AG09319 (cell line): ENCODE measurements around the gene CFAP65.

Experiments
- DNase-seq: peaks from one replicate; pipeline ENCODE4 v3.0.0-alpha.2; 2010; ENCODE audit warnings: low read depth; ENCODE audit errors: extremely low read depth
- TF ChIP-seq, protein P1 (sequence below): IDR thresholded peaks from 2 replicates; pipeline ENCODE4 v1.5.1; 2011; ENCODE audit warnings: low read depth, mild to moderate bottlenecking, inconsistent platforms, low read length, moderate library complexity

CFAP65 gene

DNA sequence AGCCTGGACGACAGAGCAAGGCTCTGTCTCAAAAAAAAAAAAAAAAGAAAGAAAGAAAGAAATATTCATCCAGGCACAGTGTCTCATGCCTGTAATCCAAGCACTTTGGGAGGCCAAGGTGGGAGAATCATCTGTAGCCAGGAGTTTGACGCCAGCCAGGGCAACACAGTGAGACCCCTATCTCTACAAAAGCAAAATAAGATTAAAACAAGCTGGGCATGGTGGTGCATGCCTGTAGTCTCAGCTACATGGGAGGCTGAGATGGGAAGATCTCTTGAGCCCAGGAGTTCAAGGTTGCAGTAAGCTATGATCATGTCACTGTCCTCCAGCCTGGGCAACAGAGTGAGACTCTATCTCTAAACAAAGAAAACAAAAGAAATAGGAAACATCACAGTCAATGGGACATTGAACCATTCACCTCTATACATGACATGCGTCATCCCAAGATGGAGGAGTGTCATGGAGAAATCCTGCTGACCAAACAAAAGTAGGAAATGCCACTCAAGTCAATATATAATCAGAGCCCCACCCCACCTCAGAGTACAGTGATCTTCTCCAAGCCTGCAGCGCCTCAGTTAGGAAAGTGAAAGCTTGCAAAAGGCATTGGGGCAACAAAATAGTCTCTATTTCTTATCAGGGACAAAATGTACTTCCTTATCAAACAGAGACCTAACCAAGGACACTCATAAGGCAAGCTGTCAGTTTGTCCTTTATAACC is 66.1 kb downstream of the CFAP65 start:
- no peak for DNase-seq
- TF ChIP-seq, protein P1, sequence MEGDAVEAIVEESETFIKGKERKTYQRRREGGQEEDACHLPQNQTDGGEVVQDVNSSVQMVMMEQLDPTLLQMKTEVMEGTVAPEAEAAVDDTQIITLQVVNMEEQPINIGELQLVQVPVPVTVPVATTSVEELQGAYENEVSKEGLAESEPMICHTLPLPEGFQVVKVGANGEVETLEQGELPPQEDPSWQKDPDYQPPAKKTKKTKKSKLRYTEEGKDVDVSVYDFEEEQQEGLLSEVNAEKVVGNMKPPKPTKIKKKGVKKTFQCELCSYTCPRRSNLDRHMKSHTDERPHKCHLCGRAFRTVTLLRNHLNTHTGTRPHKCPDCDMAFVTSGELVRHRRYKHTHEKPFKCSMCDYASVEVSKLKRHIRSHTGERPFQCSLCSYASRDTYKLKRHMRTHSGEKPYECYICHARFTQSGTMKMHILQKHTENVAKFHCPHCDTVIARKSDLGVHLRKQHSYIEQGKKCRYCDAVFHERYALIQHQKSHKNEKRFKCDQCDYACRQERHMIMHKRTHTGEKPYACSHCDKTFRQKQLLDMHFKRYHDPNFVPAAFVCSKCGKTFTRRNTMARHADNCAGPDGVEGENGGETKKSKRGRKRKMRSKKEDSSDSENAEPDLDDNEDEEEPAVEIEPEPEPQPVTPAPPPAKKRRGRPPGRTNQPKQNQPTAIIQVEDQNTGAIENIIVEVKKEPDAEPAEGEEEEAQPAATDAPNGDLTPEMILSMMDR: no peak

DNA sequence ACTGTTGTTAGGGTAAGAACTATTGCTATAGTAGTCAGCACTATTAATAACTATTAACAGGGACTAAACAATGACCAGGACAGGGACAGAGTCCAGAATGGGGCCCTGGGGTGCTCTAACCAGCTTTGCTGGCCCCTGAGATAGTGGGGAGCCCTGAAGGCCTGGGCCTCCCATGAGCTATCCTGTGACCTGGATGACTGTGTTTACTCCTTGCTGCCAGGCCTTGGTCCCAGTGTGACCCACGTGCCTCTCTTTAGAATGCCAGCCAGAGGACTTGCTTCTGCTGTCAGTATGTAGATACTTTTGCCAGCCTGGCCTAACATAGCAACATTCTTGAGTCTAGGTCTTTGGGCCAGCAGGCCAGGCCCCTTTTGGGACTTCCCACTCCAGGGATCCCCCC is 70.4 kb downstream of the CFAP65 start:
- TF ChIP-seq, protein P1: no peak
- DNase-seq: no peak

DNA sequence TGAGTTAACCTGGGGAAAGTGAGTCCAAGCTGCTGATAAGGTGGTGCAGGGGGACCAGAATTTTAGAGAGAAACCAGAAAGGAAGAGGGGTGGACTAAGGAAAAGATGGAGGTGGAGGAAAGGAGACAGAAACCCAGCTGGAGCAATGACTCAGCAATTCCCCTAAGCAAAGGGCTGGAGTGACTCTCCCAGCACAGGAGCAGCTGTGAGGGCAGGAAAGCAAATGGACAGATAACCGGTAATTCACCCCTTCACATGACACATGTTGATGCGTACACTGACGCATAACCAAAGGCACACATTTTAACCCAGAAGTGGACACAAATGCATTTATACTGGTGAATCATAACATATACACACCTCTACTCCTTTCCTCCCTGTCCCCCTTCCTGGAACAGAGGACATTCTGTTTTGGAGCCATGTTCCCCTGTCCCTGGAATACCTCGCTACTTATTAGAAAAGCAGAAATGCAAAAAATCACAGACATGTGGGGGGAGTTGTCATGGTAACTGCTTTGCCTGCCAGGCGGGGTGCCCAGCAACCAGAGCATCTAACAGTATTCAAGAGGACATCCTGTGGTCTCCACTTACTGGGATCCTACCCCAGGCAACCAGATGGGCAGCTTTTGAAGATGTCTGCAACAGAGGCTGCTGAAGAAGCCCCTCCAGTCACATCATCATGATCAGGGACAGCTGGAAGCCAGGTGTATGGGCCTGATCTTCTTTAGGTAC is 77.1 kb downstream of the CFAP65 start:
- TF ChIP-seq, protein P1: no peak
- DNase-seq: no peak

DNA sequence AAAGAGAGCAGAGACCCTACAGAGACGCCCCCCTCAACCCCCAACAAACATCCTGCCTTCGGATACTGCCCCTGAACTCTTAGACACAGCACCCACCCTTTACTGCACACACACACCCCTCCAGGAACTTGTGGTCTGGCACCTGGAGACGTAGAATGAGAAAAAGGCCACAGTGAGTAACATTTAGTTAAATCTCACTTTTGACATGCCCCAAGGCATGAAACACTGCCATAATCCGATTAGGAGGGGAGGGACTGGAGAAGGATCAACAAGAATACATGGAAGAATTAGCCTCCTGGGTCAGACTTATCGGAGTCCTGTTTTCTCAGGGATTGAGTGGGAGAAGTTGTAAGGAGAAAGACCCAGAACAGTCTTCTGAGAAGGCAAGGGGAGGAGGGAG is 77.7 kb downstream of the CFAP65 start:
- DNase-seq: no peak

DNA sequence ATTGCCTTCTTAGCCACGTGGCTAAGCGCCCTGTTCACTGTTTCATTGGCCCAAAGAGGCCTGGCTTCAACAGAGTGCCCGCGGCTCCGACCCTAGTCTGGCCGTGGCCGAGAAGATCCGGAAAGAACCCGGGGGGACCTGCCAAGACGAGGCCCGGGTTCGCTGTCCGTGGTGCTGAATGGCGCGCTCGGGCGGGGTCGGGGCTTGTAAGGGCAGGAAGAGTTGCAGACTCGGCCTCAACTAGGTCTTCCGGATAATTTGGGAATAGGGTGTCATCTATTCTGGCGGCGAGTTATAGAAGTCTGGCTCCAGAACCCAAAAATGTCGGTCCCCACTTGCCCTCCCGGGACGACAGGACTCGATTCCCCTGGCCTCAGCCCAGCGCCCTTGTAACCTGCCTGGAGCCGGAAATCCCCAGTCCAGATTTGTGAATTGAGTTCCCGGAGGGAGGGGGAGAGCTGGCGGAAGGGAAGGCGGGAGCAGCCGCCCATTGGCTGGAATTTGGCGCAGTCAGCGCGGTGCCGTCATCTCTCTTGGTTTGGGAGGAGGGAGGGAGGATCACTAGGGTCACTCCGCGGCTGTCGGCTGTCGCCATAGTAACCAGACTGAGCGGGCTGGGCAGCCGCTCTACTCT is 78.3 kb downstream of the CFAP65 start:
- TF ChIP-seq, protein P1: no peak
- DNase-seq: no peak

More for the DNA sequence above, 77.7 kb downstream of the CFAP65 start:
- TF ChIP-seq, protein P1: no peak

DNA sequence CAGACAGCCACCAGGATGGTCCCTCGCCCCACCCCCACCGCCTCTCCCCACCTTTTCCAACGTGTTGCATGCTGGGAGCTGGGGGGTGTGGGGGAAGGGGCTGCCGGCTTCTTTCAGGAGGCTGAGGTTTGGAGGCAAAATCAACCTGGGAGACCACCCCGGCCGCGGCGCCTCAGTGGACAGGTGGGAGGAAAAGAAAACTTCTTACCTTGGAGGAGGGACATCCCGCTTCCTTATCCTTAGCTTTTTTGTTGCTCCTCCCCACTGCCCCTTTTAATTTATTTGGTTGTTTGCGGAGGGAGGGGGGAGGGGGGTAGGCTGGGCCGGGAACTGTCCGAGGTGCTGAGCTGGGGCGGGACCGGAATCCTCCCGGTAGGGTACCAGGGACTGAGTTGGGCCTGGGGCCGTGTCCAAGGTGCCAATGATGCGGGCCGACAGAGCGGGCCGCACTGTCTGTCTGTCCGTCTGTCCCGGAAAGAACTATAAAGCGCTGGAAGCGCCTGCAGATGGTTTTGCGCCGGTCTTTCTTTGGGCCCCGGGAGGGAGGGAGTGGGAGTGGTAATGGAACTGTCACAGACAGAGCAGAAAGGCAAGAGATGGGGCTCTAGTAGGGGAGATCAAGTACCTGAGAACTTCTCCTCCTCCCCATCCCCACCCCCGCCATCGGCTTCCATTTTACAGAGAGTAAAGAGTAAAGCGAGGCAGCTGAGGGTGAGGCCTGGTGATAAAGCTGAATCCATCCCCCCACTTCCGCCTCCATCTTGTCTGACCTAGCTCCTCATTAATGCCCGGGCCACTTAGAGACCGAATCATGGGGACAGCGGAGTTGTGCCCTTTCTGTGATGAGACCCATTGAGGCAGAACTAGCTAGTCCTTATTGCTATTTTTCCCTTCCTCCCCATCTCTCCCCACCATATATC is 79.4 kb downstream of the CFAP65 start:
- TF ChIP-seq, protein P1: no peak

More for the DNA sequence above, 79.4 kb downstream of the CFAP65 start:
- DNase-seq: no peak
